GM19099 (cell line): Measurements from ENCODE around the gene CLINT1.

Experiments
- POLR2A ChIP-seq: IDR thresholded peaks from 3 replicates; pipeline ENCODE4 v1.6.1; 2011; ENCODE audit warnings: low read depth; ENCODE audit not compliant: insufficient read length; ENCODE audit errors: extremely low read depth

Gene CLINT1

GRCh38 chr5:157858527-157859226 lies at the start of gene CLINT1:
Gene CLINT1, minus strand, starts transcription at chr5:157859145. Its CDS starts 175 bp downstream, at chr5:157858970.
- TF ChIP-seq POLR2A: peak; percentile 55

DNA sequence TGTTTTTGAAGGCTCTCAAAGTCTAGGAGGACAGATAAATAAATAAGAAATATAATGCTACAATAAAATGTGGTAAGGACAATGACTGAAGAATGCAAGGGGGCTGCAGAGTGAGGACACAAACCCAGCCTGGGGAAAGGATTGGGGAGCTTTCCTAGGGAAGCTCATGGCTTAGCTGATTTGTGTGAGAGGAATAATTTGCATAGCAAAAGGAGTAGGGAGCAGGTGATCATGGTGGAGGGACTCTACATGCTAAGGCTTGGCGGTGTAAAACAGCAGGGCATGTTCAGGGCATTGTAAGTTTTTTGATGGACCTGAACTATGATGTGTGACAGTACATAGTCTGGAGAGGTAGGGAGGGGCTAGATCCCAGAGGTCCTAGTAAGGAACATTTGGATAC lies 49.5 kb upstream of the CLINT1 start:
- TF ChIP-seq POLR2A: no peak

DNA sequence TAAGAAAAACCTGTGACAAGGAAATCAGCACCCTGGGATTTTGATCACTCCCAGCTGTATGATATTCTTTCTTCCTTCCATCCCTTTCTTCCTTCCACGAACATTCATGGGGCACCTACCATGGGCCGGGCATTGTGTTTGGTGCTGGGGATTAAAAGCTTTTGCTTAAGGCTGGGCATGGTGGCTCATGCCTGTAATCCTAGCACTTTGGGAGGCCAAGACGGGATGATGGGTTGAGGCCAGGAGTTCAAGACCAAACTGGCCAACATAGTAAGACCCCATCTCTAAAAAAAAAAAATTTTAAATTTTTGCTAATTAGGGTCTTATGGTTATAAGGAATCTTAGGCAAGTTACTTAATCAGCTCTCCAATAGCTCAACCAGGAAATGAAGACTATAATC lies 48.5 kb upstream of the CLINT1 start:
- no peak for TF ChIP-seq POLR2A

- TF ChIP-seq POLR2A: no peak
These were observed 44.1 kb upstream of the CLINT1 start for GRCh38 chr5:157903117-157903450.

DNA sequence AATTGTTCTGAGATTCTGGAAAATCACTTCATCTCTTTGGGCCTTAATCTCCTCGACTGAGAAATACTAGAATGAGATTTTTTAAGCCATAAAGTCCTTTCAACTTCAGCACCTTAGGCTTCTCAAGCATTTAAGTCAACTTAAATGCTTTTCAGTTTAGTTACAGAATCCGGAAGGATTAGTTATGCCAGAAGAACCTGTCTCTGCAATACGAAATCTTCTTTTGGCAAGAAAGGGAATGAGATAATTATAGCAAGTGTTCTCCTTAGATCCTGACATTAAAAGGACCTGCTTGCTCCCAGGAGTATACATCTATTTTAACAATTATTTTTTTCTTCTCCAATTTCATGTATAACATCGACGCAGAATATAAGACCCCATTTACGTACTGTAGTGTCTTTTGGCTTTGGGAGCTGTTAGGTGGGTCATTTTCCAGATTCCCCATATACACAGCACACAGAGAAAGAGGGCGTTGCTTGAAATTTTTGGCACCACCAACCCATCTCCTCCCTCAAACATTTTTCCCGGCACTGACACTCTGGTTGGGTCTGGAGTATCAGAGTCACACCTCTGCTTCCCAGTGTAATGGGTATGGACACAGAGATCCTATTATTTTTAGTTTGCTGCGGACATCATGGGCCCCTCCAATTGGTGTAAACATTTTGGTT lies 43.6 kb upstream of the CLINT1 start:
- TF ChIP-seq POLR2A: no peak

GRCh38 chr5:157900644-157901043 lies 41.7 kb upstream of the CLINT1 start:
- no peak for TF ChIP-seq POLR2A

- TF ChIP-seq POLR2A: no peak
These were observed 34.7 kb upstream of the CLINT1 start for GRCh38 chr5:157893611-157894010.

GRCh38 chr5:157892974-157893373 lies 34.0 kb upstream of the CLINT1 start:
- no peak for TF ChIP-seq POLR2A

DNA sequence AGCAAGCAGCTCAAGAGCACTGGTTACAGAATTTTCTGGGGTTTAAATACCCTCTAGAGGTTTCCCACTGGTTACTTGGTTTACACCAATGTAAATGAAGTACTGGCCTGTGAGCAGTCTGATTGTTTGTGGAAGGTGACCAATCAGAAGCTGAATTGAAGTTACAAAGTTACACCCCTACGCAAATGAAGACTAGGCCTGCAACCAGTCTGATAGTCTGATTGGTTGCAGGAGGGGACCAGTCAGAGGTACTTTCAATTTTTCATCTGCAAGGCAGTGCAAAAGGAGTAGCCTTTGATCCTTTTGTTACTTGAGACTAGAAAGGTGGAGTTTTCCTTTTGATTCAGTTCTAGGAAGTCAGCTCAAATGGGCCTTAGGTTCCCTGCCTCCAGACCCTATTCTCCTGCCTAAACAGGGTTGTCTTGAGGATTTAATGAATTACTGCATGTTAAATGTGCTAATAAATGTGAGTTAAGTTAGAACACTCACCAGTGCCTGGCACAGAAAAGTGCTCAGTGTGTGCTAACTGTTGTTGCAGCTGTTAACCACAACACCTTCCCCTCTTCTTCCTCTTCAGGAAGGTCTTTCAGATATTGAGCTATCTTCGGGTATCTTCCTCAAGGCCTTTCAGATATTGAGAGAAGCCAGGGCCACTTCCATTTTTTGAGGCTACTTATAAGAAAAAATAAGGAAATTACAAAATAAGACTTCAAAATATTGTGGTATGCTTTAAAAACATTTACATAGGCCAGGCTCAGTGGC lies 32.1 kb upstream of the CLINT1 start:
- TF ChIP-seq POLR2A: no peak

DNA sequence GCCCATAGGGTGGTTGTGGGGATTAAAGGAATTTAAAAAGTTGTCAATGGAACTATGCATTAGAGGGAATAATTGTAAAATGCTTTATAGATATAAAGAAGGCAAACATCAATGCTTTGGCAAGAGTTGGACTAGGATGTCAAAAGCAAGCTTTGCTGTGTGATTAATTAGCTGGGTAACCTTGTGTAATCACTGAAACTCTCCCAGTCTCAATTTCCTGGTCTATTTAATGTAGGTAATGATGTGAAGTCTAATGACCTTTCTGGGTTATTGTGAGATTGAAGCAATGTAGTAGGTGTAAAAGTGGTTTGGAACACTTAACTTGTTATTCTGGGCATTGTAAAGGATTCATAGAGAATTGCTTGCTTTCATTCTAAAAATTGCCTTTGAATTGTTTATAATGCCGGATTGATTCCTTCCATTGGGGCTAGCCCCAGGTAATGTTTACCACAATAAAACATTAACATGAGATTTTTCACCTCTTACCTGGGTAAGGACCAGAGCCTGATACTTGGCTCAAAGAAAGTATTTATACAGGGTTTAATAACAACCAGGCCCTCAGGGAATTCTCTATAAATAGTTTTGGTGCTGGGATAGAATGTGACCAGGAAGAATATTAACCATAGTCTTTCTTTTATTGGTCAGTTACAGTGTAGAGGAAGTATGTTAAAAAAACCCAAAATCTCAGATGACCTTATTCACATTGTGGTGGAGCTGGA lies 30.0 kb upstream of the CLINT1 start:
- no peak for TF ChIP-seq POLR2A

GRCh38 chr5:157886796-157887380 lies 27.9 kb upstream of the CLINT1 start:
- TF ChIP-seq POLR2A: no peak

DNA sequence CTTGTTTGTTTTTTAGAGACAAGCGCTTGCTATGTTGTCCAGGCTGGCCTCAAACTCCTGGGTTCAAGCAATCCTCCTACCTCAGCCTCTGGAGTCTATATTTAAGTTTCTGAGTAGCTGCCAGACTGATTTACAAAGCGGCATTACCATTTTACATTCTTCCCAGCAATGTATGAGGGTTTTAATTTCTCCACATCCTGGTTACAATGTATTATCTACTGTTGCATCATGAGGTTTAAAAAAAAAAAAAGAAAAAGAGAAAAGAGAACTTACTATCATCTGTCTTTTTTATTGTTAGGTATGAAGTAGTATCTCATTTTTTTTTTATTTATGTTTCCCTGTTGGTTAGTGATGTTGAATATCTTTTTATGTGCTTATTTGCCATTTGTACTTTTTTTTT lies 18.9 kb upstream of the CLINT1 start:
- no peak for TF ChIP-seq POLR2A

- no peak for TF ChIP-seq POLR2A
These were observed 15.9 kb upstream of the CLINT1 start for GRCh38 chr5:157874861-157875260.

DNA sequence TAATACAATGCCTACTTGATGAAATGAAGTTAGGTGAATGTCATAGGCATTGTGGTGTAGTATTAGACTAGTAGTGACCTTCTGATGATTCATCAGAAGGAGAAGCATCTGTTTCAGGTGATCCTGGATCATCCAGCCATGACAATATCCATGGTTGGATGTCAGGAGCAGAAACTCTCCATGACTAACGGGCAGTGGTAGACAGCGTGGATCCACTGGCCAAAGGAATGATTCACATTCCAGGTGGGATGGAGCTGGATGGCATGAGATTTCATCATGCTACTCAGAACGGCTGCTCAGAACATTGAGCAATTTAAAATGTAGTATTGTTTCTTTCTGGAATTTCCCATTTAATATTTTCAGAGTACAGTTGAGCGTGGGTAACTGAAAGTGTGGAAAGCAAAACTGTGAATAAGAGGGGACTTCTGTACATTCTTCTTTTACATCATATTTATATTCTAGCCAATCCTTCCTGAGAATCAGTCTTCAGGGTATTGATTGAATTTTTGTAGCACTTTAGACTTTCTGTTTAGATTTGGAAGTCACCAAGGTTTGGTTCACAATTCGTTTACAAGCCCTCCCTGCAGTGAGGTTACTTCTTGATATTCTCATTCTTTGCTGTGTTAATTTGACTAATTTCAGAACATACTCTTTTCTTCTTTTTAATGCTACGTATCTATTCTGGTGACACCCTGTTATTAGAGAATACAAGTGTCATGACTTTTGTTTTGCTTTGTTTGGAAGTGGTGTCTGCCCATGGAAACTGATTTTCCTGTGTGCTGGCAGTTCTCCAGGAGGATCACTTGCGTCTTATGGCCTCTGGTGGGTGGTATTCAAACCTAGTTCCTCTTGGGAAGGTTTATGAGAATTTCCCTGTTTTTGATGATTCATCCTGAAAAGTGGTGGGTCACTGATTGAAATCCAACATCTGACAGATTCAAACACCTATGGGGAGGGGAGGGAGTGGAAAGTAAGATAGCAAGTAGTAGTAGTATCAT lies 12.2 kb upstream of the CLINT1 start:
- no peak for TF ChIP-seq POLR2A

GRCh38 chr5:157867751-157868387 lies 8.9 kb upstream of the CLINT1 start:
- TF ChIP-seq POLR2A: no peak
